HG03439 (cell line): ENCODE results near the gene VPS35L.
"Not testable (repeated sequence)": the region's sequence is repeated elsewhere in the genome, so short reads cannot be mapped to it uniquely, and the experiment has no call there.

Experiments used
- ATAC-seq: cut with Tn5 transposase; IDR thresholded peaks from one replicate; pipeline ENCODE4 v1.9.1; 2021; ENCODE audit warnings: mild to moderate bottlenecking, moderate library complexity; ENCODE audit not compliant: unreplicated experiment

VPS35L gene

DNA sequence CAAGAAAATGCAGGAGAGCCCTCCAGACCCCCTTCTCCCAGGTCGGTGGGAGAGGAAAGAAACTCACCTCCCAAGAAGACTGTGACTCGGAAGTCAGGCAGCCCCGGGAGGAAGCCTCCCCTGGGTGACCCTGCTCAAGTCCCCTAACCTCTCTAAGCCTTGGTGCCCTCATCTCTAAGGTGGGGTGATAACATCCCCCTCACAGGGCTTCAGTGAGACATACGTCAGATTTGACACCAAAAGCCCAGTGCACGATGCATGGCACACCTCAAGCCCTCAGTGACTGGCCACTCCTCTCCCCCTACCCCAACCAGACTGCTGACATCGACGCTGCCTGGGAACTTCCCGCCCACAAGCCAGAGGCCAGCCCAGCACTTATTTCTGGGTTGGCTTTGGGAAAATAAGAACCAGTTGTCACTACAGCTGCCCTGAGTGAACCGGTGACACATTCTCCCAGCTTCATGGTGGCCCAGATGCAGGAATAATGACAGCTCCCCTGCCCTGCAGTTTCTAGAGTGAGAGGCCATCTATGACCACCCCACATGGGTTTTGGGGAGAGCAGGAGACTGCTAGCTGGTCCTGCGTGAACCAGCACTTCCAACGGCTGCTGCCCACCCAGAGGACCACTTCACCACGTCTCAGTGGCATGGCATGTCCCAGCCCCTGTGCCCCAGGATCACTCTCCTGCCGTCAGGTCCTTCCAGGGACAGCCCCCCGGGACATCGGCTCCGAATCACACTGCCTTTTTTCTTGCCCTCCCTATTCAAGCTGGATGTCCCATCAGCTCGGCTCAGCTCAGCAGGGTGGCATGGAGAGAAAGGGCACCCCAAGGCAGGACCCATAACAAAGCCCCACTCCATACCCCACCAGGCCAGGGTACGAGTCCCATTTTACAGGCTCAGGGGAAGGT, 153.0 kb downstream of the VPS35L start:
- no peak for ATAC-seq

DNA sequence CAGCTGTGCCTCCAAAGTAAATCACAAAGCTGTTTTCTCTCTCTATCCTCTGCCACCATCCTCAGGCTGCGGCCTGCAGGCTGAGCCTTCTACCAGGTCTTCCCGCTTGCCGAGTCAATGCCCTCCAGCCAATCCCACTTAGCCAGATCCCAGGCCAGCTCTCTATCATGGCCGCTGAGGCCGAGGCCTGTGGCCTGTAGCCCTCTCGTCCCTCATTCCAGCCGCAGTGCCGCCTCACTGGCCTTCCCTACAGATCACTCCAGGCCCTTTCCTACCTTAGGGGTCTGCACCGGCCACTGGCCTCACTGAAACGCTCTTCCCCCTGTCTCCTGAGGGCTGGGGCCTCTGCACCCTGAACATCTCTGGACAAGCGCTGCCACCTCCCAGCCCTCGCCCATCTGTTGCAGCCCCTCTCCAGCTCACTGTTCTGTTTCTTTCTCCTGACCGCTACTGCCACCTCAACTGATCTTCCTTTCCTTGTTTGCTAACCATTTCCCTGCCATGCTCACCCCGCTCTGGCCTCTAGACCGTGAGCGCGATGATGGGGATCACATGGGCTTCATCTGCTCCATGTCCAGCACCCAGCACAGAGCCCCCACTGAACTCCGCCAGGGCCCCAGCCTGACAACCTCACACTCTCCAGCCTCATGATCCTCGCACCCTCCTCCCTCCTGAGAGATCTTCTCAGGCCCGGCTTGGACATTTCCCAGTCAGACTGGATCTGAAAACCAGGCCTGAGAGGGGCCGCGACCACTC, 154.1 kb downstream of the VPS35L start:
- no peak for ATAC-seq

DNA sequence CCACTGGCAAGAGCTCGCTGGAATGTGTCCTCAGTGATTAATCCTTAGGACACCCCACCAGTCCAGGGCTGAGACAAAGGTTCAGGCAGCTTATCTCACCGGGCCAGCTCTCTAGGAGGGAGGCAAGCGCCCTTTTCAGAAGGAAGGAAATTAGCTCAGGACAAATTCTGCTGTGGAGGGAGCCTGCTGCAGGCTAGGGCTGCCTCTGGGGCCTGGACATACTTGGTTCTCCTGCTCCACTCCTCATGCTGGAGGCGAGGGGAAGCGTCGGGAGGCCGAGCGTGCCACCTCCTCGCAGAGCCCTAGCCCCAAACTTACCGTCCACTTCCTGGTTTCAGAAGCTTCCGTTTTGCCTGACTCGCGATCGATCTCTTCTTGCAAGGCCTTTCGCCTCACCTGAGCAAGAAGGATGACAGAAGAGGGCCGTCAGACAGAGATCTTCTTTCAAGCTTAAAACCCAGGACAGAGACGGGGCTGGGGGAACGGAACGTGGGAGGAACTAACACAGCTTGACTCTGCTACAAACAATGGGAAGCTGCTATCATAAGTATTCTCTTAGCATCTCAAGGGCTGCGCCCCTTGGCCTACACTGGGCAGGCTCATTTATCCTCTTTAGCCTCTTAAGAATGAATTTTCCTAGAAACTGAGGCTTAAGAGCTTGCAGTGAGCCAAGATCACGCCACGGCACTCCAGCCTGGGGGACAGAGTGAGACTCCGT, 154.8 kb downstream of the VPS35L start:
- no peak for ATAC-seq

DNA sequence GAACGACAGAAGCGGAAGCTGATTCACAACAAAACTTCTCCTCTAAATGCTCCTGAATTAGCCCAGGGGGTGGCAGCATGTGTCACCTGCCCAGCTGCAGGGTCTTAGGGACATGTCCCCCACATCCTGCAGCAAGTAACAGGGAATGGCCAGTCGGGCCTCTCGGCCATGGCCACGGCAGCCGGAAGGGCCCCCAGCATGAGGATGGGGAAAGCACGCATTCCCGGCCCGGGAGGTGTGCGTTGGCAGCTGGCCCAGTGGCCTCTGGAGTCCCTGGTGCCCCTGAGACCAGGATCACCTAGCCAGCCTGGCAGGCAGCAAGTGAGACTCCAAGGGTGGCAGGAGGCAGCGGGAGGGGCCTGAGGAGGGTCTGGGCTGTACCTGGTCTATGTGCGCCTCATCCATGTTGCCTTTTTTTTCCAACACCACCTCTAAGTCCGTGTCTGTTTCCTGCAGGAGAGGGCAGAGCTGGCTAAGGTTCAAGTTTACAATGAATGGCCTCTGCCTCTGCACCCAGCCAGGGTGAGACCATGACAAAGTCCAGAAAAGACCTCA, 155.6 kb downstream of the VPS35L start:
- ATAC-seq: no peak

DNA sequence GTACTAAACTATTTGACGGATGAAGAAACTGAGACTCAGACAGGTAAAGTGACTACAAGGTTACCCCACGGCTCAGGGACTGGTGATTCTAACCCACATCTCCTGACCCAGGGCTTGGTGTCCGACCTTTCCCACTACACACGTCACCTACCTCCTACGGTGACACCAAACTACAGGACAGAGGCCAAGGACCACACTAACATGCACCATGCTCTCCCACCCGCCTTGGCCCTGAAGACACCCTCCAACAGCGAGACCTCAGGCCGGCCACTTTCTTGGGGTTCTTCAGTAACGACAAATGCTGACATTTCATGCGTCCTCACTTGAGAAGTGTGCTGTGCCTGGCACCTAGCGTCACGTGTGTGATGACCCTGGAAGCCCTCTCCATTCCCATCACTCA, 156.1 kb downstream of the VPS35L start:
- no peak for ATAC-seq

DNA sequence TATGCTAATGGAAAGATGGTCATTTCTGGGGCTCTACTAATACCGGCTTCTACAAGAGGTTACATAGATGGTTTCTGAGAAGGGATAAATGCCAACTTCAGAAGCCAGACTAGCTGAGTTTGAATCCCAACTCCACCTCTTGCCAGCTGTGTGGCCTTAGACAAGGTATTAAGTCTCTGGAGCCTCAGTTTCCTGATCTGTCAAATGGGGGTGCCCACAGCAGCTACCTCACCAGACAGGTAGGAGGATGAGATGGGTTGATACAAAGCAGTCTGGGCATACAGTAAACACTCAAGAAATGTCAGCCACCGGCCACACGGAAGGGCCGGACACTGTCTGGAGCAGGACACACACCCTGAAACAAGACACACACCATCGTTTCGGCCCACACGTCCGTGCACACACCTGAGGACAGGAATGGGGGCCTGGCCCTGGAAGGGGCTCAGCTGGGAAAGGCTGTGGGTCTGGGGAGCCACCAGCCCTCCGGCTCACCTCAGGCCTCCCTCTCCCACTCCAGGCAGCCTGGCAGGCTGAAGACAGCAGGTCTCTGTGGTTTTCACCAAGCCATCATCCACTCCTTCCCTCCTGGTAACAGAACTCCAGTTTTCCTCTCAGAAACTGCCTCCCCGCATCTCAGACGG, 157.0 kb downstream of the VPS35L start:
- ATAC-seq: no peak

DNA sequence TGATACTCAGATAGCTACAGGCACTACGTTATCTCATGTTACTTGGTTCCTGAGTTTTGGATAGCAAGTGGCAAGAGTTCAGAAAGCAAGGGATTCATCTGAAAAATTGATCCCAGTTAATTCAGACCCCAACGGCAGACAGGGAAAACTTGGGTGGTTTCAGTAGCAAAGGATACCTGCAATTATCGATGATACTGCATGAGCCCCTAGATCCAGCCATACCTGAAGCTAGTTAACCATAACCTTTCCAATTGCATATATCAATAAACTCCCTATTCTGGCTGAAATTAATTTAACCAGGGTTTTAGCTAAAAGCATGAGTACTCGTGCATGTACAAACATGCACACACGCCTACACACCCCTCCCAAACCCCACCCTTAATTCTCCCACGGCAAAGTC, 158.2 kb downstream of the VPS35L start:
- ATAC-seq: no peak

DNA sequence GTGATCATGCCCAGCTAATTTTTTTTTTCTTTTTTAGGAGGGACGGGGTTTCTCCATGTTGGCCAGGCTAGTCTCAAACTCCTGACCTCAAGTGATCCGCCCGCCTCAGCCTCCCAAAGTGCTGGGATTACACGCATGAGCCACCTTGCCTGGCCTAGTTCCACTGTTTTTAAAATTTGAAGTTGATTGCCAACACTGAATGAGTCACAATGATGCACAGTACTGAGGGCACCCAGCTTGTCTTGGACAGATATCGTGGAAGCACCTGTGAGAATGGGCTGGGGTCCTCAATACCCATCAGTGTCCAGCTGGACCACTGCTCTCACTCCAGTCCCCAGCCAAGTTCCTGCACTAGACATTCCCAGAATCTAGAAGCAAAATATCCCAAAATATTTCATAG, 160.1 kb downstream of the VPS35L start:
- no peak for ATAC-seq

DNA sequence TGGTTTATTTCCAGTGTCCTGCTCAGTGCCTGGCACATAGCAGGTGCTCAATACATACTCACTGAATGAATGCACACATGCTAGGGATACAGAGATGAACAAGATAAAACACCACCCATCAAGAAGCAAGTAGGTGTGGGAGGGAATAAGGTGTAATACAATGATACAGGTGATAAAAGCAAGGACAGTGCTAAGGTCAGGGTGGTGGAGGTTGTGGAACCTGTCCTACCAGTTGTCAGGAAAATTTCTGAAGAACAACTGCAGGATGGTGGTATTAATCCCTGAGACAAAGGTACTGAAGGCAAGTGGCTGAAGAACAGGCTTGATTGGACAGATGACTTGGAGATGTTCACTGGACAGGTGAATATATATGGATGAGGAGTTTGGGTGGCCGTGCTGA, 160.7 kb downstream of the VPS35L start:
- ATAC-seq: no peak

DNA sequence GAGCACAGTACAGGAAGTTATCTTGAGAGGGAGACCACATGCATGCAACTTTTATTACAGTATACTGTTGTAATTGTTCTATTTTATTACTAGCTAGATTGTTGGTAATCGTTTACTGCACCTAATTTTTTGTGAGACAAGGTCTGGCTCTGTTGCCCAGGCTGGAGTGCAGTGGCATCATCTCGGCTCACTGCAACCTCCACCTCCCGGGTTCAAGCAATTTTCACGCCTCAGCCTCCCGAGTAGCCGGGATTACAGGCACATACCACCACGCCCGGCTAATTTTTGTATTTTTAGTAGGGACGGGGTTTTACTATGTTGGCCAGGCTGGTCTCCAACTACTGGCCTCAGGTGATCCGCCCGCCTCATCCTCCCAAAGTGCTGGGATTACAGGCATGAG, 161.2 kb downstream of the VPS35L start:
- not testable (repeated sequence) for ATAC-seq

DNA sequence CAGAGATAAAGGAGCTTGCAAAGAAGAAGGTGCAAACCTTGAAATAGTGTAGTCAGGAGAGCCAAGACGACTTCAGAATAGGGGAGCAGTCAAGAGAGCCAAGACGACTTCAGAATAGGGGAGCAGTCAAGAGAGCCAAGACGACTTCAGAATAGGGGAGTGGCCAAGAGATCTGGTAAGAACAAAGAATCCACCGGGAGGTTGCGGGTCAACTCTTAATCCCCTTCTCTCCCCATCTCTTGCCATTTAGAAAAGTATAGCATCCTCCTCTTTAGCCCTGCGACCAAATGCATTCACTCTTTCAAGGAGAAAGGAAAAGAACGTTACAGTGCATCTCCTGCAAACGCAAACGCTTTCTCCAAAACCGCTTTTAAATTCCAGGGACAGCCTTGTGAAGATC, 161.8 kb downstream of the VPS35L start:
- ATAC-seq: no peak

DNA sequence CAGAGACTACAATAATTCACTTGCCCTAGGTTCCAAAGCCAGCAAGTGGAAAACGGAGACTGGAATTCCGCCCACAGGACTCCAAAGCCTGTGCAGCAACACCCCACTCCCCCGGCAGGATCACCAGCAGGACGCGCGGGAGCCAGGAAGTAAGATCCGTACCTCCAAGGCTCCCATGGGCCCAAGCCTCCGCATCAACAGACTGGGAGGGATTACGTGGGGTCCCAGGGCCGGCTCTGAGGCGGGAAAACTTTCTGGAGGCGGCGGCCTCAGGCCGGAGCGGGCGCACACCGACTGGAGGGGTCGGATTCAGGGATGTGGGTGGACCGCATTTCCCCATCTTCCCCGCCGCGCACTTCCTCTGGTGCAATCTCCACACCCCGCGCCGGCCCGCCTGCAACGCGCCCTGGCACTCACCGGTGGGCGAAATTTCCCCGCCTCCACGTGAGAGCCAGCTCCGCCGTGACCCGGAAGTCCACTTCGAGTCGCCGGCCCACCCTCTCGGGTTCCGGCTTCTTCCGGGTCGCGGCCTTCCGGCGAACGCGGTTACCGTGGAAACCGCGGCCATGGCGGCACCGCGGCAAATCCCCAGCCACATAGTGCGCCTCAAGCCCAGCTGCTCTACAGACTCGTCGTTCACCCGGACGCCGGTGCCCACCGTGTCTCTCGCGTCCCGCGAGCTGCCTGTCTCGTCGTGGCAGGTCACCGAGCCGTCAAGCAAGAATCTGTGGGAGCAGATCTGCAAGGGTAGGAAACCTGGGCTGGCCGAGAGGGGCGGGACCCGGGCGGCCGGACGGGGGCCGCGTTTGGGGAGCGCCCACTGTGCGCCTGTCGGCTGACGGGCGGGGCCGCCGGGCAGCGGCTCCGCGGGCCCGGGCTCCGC, 162.5 kb downstream of the VPS35L start, which contains the start of the genes IQCK and KNOP1:
TSS of gene IQCK (plus strand) at position 531 of the 883 bp plus-strand sequence. CDS start at position 567, 36 bp downstream.
TSS of gene KNOP1 (minus strand) at position 487 of the 883 bp plus-strand sequence. CDS start 3,192 bp downstream, outside the sequence.
- ATAC-seq: peak; percentile 95

DNA sequence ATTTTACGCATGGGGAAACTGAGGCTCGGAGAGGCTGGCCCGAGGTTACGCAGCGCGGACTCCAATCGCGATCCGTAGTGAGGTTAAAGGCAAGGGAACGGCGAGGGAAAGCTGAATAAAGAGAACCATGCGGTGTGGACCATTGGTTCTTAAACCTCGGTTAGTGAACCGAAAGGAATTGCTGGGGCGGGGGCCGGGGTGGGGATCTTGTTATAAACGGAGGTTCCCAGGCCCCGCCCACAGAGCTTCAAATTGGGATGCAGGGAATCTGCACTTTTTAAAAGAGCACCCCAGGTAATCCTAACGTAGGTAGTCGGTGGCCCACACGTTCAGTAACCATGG, 163.1 kb downstream of the VPS35L start:
- ATAC-seq: no peak

DNA sequence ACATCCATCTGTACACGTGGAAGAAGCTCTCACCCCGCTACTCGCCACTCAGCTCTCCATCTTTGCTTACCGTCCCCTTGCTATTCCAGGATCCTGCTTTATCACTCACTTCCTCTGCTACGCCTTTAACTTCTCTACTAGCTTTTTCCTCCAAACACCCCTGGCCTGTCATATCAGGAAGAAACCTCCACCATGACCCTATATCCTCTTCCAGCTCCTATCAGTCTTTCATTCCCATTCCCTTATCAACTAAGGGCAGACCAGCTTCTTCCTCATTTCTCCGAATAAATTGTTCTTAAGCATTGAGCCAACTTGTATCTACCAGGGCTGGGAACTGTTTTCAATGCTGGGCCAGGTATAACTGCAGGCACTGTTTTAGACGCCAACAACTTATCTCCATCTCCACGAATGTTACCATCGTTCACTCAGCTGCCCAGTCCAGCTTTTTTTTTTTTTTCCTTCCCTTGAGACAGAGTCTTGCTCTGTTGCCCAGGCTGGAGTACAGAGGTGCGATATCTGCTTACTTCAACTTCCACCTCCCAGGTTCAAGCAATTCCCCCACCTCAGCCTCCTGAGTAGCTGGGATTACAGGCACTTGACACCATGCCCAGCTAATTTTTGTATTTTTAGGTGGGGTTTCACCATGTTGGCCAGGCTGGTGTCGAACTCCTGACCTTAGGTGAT, 166.9 kb downstream of the VPS35L start:
- no peak for ATAC-seq

DNA sequence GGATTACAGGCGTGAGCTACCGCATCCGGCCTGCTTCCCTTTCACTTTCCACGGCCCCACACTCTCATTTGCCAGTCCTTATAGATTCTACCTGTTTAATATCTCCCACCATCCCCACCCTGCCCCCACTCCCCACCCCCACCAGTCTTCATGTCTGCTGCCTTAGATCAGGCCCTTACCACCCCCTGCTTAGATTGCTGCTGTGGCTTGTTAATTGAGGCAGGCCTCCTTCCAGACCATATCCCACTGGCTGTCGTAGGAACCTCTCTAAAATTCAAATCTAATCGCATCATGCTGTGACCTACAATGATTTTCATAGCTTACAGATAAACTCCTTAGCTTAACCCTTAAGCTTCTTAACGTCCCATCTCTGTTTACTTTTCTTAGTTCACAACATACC, 167.5 kb downstream of the VPS35L start:
- no peak for ATAC-seq

DNA sequence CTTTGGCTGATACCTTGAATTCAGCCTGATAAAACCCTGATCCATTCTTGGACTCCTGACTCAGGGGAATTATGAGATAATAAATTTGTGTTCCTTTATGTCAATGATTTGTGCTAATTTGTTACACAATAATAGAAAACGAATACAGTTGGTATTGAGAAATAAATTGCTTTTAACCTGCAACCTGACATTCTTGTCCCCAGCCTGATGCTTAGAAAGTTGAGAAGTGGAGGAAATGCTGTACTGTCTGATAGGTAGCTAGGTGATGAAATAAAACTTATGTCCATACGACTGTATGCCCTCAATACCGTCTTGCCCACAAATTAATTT, 173.1 kb downstream of the VPS35L start:
- ATAC-seq: no peak

DNA sequence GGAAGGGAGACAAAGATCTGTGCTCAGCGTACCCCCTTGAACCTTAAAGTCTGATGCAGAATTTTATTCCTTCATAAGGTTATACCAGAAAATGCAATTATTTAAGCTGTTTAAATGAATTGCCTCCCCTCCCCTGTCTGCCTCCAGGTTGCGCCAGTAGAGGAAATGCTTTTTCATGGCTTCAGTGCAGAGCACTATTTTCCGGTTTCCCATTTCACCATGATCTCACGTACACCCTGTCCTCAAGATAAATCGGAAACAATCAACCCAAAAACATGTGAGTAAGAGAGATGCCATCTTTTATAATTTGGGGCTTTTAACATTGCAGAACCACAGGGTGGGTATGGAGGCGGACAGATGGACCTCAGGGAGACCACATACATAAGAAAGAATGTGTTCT, 178.0 kb downstream of the VPS35L start:
- no peak for ATAC-seq

DNA sequence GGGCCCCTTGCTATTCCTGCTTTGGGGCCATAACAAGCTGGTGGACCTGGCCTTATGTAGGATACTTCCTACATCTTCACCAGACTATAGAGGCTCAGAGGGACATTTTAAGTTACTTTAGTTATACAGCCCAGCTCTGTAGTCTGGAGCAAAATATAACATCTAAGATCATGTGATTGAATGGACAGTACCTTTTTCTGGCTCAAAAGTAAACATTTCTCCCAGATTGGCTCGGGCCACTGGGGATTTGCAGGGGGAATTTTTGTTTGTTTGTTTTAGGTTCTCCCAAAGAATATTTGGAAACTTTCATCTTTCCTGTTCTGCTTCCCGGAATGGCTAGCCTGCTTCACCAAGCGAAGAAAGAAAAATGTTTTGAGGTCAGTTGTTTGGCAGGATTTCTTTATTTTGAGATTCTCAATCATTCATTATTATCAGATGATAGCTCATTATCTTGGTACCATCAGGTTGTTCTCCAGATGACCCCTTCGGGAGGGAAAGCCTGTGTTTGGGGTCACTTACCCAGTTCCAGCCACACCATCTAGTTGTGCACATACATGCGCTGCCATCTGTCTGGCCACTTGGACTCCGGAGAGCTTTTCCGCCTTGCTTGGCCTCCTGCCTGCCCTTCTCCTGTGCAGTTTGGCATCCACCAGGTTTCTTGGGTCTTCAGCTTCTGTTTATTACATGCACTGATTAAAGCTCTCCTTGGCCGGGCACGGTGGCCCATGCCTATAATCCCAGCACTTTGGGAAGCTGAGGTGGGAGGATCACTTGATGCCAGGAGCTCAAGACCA, 179.8 kb downstream of the VPS35L start:
- no peak for ATAC-seq
